Fibroblast of skin of scalp (primary cell): Measurements from ENCODE around the gene PAF1.
"Not testable (repeated sequence)": the region's sequence is repeated elsewhere in the genome, so short reads cannot be mapped to it uniquely, and the experiment has no call there.

ENCODE experiments used
- DNase-seq: peaks from one replicate; pipeline ENCODE4 v3.0.0-alpha.2; 2013

Gene PAF1

DNA sequence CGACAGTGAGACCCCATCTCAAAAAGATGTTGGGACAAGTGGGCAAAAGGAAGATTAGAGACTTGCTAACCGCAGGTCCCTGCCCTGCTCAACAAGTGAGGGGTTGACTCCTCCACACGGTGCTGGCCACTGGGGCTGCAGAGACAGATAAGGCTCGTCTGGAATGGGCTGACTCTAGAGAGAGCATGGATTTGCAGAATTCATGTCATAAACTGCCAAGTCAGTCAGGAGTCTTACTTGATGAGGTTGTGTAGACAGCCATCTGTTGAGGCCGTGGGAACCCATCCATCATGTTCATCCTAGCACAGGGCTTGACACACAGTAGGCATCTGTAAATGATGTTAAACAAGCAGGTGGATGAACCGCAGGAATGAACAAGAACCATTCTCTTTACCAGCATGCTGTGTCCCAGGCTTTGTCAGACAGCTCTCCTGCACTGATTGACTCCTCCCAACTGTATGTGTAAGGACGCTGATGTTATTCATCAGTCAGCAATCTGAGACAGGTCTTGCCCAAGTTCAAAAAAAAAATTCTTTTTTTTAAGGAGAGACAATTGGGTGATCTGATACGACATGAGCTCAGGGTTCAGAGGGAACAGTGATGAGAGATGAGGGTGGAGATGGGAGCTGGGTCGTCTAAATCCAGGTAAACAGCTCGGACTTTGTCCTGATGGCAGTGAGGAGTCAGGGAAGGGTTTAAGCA, 8.8 kb downstream of the PAF1 start:
- no peak for DNase-seq

DNA sequence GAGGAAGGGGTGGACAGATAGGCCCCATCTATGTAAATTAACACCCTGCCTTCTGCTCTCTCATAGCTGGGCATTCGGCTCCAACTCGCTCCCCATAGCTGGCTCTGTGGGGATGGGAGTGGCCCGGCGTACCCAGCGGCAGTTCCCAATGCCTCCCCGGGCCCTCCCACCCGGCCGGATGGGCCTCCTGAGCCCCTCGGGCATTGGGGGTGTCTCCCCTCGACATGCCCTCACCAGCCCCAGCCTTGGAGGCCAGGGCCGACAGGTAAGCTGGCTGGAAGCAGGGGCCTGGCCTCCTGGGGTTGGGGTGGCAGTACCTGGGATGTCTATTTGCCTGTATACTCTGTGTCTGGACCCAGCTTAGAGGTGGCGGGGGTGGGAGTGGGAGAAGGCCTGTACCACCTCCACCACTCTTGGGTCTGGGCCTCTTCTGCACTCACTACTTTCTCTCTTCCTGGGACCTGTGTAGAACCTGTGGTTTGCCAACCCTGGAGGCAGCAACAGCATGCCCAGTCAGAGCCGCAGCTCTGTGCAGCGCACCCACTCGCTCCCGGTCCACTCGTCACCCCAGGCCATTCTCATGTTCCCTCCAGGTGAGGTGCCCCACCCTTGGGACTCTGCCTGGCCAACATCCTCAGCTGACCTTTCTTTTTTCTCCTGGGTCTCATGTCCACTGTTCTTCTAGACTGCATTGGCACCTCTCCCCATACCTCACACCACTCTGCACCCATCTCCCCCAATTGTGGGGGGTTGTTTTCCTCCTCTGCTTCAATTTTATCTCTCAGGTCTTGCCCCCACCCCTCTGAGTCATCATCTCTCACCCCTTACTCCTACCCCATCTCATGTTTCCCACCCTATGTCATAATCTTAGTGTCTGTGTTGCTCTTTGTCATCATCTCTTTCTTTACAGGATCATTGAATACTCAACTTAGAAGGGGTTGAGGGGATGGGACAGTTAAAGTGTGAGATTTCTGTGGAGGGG, 10.1 kb downstream of the PAF1 start:
- no peak for DNase-seq

DNA sequence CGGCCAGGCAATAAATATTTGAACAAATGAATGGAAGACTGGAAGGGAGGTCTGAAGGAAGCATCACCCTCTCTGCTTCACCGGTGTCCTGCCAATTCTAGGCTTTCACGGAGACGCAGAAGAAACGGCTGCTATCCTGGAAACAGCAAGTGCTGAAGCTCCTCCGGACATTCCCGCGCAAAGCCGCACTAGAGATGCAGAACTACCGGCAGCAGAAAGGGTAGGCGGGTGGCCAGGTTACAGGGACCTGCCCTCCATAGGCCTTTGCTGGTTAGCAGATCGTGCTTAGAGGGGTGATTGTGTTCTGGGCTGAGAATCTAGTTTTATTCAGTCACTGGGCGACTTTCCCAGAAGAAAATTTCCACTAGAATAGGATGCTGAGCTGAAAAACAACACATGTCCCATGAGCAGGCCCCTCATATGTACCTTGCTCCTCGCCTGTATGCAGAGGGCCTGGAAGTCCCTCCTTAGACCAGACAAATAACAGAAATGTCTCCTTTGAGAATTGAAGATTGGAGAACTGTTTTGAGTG, 11.0 kb downstream of the PAF1 start:
- DNase-seq: no peak

DNA sequence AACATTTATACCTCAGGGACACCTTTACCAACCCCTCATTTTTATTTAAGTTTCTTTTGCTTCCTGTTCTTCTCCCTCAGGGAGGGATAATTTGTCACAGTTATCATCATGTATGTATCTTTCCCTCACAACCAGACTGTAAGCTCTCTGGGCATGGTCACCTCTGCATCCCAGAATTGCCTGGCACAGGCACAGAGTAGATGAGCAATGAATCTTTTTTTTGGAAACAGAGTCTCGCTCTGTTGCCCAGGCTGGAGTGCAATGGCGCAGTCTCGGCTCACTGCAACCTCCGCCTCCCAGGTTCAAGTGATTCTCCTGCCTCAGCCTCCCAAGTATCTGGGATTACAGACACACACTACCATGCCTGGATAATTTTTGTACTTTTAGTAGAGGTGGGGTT, 11.5 kb downstream of the PAF1 start:
- not testable (repeated sequence) for DNase-seq

DNA sequence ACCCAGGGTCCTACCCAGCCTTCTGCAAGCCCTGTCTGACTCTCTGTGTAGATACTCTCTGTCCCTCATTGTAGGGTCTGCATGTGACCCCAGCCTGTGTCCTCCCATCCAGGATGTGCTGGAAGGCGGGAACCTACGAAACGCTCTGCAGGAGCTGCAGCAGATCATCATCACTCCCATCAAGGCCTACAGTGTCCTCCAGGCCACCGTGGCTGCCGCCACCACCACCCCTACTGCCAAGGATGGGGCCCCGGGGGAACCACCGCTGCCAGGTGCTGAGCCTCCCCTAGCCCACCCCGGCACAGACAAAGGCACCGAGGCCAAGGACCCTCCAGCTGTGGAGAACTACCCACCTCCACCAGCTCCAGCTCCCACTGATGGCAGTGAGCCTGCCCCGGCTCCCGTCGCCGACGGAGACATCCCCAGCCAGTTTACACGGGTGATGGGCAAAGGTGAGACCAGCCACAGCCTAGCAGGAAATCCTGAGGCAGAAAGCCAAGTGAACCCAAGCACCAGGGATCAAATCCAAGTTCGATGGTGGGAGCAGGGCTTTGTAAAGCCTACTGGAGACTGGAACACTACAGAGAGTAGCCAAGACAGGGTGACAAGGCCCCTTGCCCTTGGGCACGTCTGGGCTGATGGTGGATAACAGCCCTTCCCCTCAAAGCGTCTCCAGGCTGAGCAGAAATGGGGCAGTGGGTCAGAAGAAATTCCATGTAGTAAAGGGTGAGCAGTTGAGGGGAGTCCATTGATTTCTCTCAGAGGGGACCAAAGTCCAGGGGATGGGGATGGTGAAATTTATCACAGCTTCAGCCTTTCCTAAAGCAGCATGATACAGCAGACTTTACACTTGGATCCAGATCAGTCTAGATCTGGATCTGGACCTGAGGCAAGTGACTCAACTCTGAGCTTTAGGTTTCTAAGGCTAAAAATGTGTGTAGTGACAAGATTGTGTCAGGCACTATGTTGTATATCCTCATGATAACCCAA, 13.2 kb downstream of the PAF1 start:
- DNase-seq: no peak

DNA sequence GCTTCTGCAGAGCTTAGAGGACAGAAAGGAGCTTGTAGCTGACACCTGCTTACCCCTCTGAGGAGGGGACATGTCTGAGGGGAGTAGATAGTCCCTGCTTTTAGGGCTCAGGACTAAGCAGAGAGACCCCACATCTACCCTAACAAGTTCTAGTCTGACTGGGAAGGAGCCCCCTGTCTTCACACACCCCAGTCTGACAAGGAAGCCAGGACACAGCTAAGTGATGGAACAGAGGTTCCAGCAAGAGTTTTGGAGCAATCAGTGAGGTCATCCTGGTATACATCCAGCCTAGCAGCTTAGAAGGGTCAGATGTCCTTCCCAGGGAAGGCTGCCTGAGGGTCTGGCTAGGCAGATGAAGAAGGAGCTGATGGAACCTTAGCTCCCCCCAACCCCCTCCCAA, 15.0 kb downstream of the PAF1 start:
- DNase-seq: no peak

DNA sequence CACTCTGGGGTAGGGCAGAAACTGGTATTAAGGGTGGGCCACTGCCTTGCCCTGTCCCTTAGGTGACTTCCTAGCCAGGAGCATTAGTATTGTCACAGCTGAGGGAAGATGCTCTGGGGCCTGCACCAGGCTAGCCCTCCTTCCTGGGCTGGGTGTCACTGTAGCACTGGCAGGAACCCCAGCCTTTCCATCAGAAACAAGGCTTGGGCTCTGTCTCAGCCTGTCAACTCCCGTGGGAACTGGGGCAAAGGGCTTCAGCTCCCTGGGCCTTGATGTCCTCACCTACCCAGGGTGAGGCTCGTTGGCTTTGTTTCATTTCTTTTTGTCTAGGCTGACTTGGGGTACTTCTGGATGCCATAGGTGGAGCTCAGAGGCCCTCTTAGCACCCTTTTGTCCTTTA, 18.0 kb downstream of the PAF1 start:
- DNase-seq: peak; percentile 21

DNA sequence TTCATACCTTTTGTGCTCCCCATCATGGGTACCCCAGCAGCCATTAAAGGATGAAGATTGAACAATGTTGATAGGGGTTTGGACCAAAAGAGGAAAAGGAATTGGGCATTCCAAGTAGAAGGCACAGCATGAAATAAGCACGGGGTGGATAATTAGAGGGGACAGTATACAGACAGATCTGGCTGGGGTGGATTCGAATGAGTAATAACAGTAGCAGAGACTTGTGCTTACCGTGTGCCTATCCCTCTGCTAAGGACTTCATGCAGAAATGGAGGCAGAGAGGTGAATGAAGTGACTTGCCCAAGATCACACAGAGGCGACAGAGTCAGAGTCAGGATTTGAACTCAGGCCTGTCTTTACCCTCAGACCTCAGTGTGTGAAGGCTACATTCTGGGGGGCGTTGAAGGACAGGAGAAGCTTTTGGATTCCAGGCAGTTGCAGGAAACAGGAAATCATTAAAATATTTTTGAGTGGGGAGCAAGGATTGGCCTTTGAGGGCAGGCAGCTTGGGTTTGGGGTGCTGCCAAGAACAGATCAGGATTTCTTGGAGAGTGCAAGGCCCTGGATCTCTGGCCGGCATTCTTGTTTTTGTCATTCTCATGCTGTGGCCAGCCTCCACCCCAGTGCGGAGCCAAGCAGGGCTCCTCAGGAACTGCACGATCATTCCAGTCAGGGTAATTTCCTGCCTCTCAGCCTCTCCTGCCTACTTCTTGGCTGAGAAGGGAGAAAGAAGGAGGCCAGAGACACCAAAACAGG, 18.7 kb downstream of the PAF1 start:
- DNase-seq: peak; percentile 97

DNA sequence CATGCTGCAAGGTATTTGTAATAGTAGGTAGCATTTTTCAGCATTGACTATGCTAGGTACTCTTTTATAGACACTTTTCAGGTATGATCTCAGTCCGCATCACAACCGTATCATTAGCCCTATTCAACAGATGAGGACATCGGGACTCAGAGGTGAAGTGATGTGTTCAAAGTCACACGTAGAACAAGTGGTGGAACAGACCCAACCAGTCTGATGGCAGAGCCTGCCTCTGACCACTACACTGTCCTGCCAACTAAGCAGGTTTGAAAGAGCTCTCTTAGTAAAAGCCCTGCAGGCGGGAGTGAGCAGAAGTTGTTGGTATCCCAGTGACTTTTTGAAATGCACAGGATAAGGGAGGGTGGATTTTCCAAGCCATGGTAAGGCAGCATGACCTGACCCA, 20.2 kb downstream of the PAF1 start:
- no peak for DNase-seq

DNA sequence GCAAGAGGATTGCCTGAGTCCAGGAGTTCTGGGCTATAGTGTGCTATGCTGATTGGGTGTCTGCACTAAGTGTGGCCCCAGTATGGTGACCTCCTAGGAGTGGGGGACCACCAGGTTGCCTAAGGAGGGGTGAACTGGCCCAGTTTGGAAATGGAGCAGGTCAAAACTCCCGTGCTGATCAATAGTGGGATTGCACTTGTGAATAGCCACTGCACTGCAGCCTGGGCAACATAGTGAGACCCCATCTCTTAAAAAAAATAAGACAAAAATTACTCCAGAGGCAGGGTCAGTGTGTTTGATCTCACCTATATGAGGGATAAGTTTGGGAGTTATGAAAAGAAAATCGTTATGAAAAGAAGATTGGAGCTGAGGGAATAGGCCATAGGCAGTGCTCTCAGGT, 21.7 kb downstream of the PAF1 start:
- no peak for DNase-seq

DNA sequence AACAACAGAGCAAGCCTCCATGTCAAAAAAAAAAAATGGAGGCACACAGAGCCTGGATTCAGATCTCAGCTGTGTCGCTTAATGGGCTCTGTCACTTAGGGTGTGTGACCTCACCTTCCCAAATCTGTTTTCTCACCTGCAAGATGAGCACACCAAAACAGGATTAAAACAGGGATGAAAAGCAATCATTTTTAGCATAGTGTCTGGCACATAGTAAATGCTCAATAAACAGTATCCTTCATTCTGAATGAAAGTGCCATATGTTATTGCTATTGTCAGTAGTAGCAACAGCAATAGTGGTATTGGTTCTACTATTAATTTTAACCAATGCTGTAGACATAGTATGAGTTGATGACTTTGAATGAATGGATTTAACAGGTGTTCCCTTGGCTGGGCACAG, 25.4 kb downstream of the PAF1 start:
- DNase-seq: no peak

DNA sequence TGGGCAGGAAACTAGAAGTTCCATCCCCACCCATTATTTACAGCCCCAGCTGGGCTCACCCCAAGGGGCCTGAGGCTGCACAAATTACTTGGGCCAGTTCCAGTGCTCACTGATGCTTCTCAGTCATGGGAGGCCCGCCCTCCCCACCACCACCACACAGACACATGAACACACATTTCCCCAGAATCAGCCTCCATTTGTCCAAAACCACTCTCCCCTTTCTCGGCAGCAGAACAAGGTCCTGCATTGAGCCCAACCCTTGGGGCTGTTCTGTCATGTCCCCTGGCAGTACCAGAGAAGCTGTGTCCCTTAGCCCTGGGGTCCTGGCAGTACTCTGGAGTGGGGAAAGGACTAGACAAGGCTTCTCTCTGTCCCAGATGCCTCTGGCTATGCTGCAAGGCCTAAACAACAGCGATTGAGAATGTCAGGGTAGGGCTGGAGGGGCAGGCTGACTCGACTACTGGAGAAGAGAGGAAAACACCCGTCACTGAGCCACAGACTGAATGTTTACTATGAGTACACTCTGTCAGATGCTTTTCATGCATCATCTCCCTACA, 26.9 kb downstream of the PAF1 start:
- DNase-seq: peak; percentile 53

DNA sequence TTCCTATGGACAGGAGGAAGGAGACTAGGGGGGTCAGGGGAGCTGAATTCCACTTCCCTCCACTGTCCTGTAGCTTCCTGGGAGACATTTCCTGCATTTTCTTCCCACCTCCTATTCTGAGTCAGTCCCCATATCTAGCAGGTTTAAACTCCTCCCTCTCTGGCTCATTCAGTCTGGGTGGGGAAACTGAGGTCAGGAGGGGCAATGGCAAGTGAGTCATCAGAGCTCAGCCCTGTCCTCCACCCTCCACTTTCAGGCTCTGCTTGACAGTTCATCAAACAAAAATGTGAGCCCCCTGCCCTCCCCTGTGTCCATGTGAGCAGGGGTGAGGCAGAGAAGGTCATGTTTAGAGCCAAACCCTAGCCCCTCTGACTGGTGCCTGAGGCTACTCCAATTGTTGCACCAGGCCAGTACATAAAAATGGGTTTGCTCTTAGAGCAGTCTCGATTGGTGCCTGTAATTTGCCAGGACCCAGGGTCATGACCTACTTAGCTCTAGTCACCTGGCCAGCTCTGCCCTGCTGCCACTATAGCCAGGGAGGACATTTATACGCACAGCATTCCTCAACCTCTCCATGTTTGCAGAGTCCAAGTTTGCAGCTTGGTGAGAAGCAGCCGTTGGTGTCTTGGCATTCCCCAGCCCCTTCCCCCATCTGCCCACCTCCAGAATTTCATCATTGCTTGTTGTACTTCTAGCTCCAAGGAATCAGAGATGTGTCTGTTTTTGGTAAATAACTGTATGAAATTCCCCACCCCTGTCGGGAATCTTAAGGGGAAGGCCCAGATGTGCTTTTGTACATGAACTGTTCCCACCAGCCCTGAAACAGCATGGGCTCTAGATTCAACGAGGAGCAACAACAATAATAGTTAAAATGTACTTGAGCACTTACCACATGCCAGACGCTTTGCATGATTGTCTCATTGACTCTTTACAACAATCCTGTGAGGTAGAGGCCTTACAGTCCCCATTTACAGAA, 27.9 kb downstream of the PAF1 start:
- peak; percentile 56 for DNase-seq

DNA sequence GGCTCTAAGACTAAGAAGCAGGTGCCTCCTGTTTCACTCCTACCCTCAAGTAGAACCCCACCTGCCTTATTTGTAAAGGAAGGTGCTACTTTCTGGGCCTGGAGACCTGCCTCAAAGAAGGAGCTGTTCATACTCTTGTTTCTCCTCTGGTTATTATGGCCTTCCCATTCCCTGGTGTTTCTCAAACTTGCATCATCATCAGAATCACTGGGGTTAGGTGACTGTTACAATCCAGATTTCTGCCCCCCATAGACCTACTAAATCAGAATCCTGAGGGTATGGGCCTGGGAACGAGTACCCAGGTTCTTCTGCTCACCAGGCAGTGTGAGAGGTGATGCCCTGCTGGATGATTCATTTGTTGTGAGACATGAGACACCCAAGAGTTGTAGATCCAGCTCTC, 30.3 kb downstream of the PAF1 start:
- peak; percentile 13 for DNase-seq

DNA sequence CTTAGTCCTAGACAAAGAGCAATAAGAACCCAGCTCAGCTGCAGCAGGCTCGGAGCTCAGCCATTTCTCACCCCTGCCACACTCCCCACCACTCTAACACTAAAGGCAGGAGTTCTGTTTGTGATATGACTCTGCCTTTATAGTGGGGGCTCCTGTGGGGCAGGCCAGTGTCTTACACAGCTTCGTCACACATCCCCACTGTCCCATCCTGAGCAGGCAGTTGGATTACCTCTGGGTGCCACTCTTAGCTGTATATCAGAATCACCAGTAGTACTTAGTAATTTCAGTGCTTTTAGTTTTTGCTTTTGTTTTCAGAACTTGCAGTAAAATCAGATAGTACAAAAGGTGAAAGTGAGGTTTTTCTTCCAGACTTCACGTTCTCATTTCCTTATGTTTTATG, 31.9 kb downstream of the PAF1 start:
- no peak for DNase-seq

DNA sequence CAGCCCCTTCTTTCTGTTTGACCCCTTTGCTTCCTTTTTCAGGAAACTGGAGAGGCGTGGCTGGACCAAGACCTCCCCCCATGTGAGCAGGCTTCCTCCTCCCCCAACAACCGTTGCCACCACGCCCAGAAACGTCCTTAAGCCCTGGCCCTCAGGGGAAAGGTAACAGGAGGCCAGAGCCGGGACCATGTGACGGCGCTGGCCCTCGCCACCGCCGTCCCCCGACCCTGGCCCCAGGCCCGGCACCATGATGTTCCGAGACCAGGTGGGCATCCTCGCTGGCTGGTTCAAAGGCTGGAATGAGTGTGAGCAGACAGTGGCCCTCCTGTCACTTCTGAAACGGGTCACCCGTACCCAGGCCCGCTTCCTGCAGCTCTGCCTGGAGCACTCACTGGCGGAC, 34.3 kb downstream of the PAF1 start:
- no peak for DNase-seq

DNA sequence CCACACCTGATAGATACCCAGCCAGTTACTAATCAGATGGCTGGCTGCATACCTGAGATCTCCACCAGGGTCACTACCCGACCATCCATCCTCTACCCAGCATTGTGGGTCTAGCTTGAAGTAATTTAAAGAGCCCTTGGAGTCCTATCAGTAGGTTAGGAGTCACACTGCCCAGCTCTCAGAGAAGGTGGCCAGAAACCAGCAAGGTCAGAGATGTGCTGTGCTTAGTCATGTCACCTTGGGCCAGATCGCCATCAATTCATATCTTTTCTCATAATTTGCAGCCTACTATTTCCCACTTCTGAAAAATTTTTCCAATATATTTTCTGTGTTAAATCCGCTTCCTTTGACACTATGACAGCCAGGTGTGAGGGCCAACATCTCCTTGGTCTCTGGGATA, 34.8 kb downstream of the PAF1 start:
- no peak for DNase-seq

DNA sequence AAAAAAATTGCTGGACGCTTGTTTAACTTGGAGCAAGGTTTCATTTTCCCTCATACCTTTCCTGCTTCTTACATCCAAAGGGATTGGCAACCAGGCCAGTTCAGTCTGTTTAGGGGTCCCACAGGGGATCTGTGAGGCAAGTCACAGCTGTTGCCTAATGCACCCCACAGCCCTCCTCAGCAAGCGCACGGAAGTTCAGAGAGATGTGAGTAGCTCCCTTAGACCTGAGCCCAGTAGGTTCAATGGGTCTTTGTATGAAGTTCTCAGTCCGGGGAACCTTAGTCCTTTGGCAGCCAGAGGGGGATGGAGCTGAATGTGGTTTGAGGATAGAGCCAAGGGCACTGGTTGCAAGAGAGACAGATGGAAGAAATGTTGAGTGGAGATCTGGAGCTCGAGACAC, 35.7 kb downstream of the PAF1 start:
- DNase-seq: no peak

DNA sequence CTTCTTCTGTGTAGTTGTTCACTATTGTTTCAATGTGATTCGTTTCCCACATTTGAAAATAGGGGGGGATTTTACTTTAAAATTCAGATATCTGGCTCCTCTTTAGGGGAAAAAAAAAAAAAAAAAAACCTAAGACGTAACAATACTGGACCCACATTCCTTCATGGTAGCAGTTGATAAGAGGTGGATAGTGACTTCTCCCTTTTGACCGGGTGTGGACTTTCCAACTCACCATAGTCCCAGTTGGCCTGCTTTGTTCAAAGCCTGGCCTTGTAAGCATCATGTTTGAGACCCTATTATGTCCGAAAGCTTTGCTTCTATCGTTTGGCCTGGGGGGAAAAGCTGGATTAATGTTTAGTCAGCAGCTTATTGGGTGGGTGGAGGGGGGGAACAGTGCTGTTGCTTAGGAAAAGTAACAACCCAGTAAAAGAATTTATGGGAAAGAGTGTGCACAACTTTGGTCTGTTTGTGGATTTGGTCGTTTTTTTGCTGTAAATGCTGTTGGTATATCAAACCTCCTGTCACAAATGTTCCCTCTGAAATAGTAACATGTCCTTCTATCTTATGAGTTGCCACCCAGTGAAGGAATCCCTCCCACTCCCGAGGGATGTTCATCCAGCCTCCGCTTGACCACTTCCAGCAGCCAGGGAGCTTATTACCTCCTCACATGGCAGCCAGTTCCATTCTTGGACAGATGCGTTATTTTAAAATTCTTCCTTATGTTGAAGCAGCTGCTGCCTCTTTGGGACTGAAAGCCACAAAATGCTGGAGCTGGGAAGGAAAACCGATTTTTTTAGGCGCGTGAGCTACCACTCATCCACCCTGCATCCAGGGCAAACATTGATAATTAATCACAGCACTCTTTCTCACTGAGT, 38.3 kb downstream of the PAF1 start:
- DNase-seq: peak; percentile 54
